Measurements from ENCODE around the gene C1QTNF4.
"Not testable (repeated sequence)": the region's sequence is repeated elsewhere in the genome, so short reads cannot be mapped to it uniquely, and the experiment has no call there.

The C1QTNF4 gene

GRCh38 chr11:47593934-47594855 is at the start of gene C1QTNF4:
Gene C1QTNF4, minus strand, starts transcription at chr11:47594411. Its CDS starts 3,601 bp downstream, at chr11:47590810.
- H3K27ac ChIP-seq = no peak within 1 kb of the TSS
- TF ChIP-seq CTCF (IDR thresholded peaks at IDR 0.05) = no peak
- no peak for DNase-seq (ENCODE audit: low spot score)
- H3K4me3 ChIP-seq = peak within 1 kb of the TSS; percentile 68

GRCh38 chr11:47642099-47642855 is 48.1 kb upstream of the C1QTNF4 start, which contains the start of gene MTCH2:
Gene MTCH2, minus strand, starts transcription at chr11:47642559. Its CDS starts 94 bp downstream, at chr11:47642465.
- Histone ChIP-seq H3K4me3 (peak within 1 kb of the TSS; percentile 88), H3K27ac (peak within 1 kb of the TSS; percentile 97 to 99)
- no peak for TF ChIP-seq CTCF (IDR thresholded peaks at IDR 0.05)
- DNase-seq (ENCODE audit: low spot score) = peak; percentile 98

- Histone ChIP-seq H3K4me3 (peak overlapping the region; percentile 88), H3K27ac (peak overlapping the region; percentile 97 to 99)
- DNase-seq (ENCODE audit: low spot score) = no peak
- TF ChIP-seq CTCF (IDR thresholded peaks at IDR 0.05) = no peak
These were observed 47.4 kb upstream of the C1QTNF4 start for GRCh38 chr11:47641600-47642098.

GRCh38 chr11:47640506-47640905 is 46.3 kb upstream of the C1QTNF4 start:
- H3K27ac ChIP-seq; DNase-seq (ENCODE audit: low spot score); H3K4me3 ChIP-seq: not testable (repeated sequence)

- DNase-seq (ENCODE audit: low spot score); H3K4me3 ChIP-seq; H3K27ac ChIP-seq: not testable (repeated sequence)
These were observed 42.1 kb upstream of the C1QTNF4 start for GRCh38 chr11:47636331-47636730.

GRCh38 chr11:47631473-47631872 is 37.3 kb upstream of the C1QTNF4 start:
- no peak overlapping the region for H3K27ac ChIP-seq
- DNase-seq (ENCODE audit: low spot score) = no peak
- H3K4me3 ChIP-seq = no peak overlapping the region
- TF ChIP-seq CTCF (IDR thresholded peaks at IDR 0.05) = no peak

- DNase-seq (ENCODE audit: low spot score) = no peak
- H3K27ac ChIP-seq = no peak overlapping the region
- H3K4me3 ChIP-seq = no peak overlapping the region
- TF ChIP-seq CTCF (IDR thresholded peaks at IDR 0.05) = no peak
These were observed 33.8 kb upstream of the C1QTNF4 start for GRCh38 chr11:47628026-47628425.
